Upper lobe of right lung (tissue), 1 donor: Measurements from ENCODE around the gene GLE1. TPM values are rescaled to one million over a fixed set of nuclear protein-coding genes. Genes with fewer than 3 reads are reported as not detected.

ENCODE experiments used
- ATAC-seq: fragments of 200-7000 bp; cut with Tn5 transposase; one replicate; pipeline ENCODE4 v1.9.1; 2020; ENCODE audit warnings: mild to moderate bottlenecking, moderate library complexity
- DNase-seq: peaks from one replicate; pipeline ENCODE4 v3.0.0-alpha.2; 2020
- H3K27ac ChIP-seq: fragments of 200-600 bp; one replicate; pipeline ENCODE4 v1.8.0; 2022
- H3K27me3 ChIP-seq: fragments of 200-600 bp; one replicate; pipeline ENCODE4 v1.8.0; 2022; ENCODE audit warnings: mild to moderate bottlenecking
- H3K36me3 ChIP-seq: fragments of 200-600 bp; one replicate; pipeline ENCODE4 v1.8.0; 2022
- H3K4me1 ChIP-seq: fragments of 200-600 bp; one replicate; pipeline ENCODE4 v1.8.0; 2022
- H3K4me3 ChIP-seq: fragments of 200-600 bp; one replicate; pipeline ENCODE4 v1.8.0; 2022; ENCODE audit warnings: mild to moderate bottlenecking
- H3K9me3 ChIP-seq: fragments of 200-600 bp; one replicate; pipeline ENCODE4 v1.8.0; 2022
- intact Hi-C: fragments of 100-400 bp; cut with DNase I; formaldehyde crosslinking; loops from one replicate; pipeline ENCODE4 v1.11.0; 2022
- total RNA-seq: library from RNA; stranded (reverse); fragmentation: NEBNext Ultra II Directional; extraction: Animal tissue kit (Norgen Biotek cat#: 25700); gene quantifications from one replicate; pipeline ENCODE4 v1.2.1, GENCODE V29; 2021
- TF ChIP-seq, protein P1 (sequence below): fragments of 200-600 bp; IDR thresholded peaks from one replicate; pipeline ENCODE4 v1.8.0; 2022; ENCODE audit warnings: antibody characterized with exemption
- donor health status: DM: no; HTN: yes; CAD: no; lungs with severe emphysema.

Gene GLE1
- total RNA-seq, 1 donor from 2014 or later = 21.8 TPM

DNA sequence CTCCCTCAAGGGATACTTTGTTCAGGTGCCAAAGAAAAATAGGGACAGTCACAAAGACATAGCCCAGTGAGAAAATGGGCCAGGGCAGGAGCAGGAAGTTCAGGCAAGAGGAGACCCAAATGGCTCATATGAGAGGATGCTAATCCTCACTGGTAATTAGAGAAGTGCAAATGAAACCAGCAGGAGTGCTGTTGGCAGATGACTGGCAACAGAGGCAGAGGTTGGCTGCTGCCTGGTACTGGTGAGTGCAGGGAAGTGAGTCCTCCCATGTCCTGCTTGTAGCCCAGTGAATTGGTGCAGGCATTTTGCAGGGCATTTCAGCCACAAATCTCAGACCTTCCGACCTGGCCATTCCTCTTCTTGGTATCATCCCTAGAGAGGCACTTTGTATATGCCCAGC lies 25.3 kb upstream of the GLE1 start:
- H3K4me3 ChIP-seq = no peak overlapping the region
- ATAC-seq = no peak
- no peak for DNase-seq

DNA sequence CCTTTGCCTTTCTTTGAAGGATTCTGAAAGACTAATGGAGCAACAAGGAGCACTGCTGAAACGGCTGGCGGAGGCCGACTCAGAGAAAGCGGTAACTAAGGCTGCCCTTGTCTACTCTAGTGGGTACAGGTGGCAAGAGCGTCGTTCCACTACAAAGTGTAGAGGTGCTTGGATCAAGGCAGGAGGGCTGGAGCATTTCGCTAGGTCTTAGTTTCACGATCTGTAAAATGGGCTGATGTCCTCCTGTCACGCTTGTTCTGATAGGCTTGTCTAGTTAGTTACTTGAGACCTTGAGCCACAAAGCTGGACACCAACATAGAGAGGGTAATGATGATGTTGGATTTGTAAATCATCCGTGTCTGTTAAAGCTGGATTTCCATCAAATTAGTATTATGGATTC lies 23.0 kb upstream of the GLE1 start:
- Histone ChIP-seq H3K9me3 (no peaks in the 10 kb centered on the region), H3K4me3 (no peak overlapping the region), H3K4me1 (no peaks in the 10 kb centered on the region), H3K27ac (no peak overlapping the region), H3K27me3 (no peaks in the 10 kb centered on the region), H3K36me3 (peaks cover 70% of the 10 kb centered on the region)
- TF ChIP-seq, protein P1, sequence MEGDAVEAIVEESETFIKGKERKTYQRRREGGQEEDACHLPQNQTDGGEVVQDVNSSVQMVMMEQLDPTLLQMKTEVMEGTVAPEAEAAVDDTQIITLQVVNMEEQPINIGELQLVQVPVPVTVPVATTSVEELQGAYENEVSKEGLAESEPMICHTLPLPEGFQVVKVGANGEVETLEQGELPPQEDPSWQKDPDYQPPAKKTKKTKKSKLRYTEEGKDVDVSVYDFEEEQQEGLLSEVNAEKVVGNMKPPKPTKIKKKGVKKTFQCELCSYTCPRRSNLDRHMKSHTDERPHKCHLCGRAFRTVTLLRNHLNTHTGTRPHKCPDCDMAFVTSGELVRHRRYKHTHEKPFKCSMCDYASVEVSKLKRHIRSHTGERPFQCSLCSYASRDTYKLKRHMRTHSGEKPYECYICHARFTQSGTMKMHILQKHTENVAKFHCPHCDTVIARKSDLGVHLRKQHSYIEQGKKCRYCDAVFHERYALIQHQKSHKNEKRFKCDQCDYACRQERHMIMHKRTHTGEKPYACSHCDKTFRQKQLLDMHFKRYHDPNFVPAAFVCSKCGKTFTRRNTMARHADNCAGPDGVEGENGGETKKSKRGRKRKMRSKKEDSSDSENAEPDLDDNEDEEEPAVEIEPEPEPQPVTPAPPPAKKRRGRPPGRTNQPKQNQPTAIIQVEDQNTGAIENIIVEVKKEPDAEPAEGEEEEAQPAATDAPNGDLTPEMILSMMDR = no peak
- intact Hi-C loops = no loop called here
- DNase-seq (no peak), ATAC-seq (no peak)

More for the DNA sequence above, 25.3 kb upstream of the GLE1 start:
- intact Hi-C loops = no loop called here
- Histone ChIP-seq H3K4me1 (no peaks in the 10 kb centered on the region), H3K9me3 (no peaks in the 10 kb centered on the region), H3K27me3 (no peaks in the 10 kb centered on the region), H3K36me3 (peaks cover 66% of the 10 kb centered on the region), H3K27ac (no peak overlapping the region)
- TF ChIP-seq, protein P1 = no peak

DNA sequence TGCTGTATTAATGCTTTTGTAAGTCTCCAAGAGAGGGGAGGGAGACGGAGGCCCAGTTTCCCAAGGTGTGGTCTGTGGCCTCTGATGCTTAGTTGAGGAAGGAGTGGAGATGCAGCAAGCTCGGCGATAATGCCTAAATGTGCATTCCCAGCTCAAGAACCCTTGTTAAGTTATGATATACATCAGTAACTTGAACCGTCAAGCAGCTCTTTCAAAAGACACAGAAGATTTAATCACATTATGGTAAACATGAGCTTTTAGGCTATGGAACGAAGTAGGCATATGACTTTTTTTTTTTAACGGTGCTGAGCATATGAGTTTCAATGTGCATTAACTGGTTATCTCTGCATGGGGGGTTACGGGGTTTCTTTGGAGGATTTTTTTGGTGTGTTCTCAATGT lies 22.3 kb upstream of the GLE1 start:
- TF ChIP-seq, protein P1 = no peak
- no peak for DNase-seq
- intact Hi-C loops = no loop called here
- Histone ChIP-seq H3K27ac (no peak overlapping the region), H3K4me3 (no peak overlapping the region), H3K9me3 (no peaks in the 10 kb centered on the region), H3K36me3 (peaks cover 76% of the 10 kb centered on the region), H3K27me3 (no peaks in the 10 kb centered on the region), H3K4me1 (no peaks in the 10 kb centered on the region)
- ATAC-seq = no peak

DNA sequence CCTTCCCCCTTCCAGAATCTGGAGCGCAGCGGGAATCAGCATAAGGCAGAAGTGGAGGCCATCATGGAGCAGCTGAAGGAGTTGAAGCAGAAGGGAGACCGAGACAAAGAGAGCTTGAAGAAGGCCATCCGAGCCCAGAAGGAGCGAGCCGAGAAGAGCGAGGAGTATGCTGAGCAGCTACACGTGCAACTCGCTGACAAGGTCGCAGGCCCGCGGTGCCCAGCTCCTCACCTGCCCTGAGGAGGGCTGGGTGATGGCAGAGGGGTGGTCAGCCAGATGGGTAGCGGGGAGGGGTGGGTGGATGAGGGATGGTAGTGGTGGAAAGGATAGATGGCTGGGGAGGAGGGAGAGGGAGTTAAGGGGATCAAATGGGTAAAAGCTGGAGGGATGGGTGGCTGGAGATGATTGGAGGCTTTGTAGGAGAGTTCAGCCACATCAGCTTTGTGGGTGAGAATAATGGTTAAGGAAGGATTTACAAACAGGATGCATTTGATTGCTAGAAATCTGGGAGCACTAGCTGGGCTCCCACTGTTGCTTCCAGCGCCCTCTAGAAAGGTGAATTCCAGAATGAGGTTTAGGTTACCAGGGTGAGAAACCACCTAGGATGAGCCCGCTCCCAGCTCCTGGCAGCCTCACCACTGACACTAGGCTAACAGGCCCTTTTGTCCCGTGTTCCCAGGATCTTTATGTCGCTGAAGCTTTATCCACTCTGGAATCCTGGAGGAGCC lies 19.7 kb upstream of the GLE1 start:
- DNase-seq (no peak), ATAC-seq (no peak)
- TF ChIP-seq, protein P1 = no peak
- no peaks in the 10 kb centered on the region for H3K4me1 ChIP-seq
- H3K27me3 ChIP-seq = no peaks in the 10 kb centered on the region
- intact Hi-C loops = no loop called here
- H3K27ac ChIP-seq = no peak overlapping the region
- H3K36me3 ChIP-seq = peaks cover 78% of the 10 kb centered on the region
- no peaks in the 10 kb centered on the region for H3K9me3 ChIP-seq
- no peak overlapping the region for H3K4me3 ChIP-seq

DNA sequence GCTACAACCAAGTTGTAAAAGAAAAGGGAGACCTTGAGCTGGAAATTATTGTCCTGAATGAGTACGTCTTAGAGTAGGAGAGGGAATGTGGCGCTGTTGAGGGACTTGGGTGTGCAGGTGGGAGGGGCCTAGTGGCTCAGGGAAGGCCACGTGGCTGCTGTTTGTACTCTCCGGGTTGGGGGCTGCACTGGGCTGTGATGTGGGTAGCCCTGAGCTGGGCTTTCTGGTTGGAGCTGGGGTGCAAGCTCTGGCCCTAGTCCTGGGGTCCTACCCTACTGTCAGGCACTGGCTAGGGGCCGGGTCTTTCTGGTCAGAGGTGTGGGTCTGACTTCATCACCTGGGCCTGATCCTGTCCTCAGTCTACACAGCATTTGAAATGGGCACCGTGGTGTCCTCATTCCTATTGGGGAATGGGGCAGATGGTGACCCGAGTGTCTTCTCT lies 19.1 kb upstream of the GLE1 start:
- H3K4me3 ChIP-seq = no peak overlapping the region
- H3K4me1 ChIP-seq = no peaks in the 10 kb centered on the region
- intact Hi-C loops = no loop called here
- TF ChIP-seq, protein P1 = no peak
- H3K36me3 ChIP-seq = peaks cover 84% of the 10 kb centered on the region
- no peaks in the 10 kb centered on the region for H3K9me3 ChIP-seq
- H3K27ac ChIP-seq = no peak overlapping the region
- no peaks in the 10 kb centered on the region for H3K27me3 ChIP-seq
- DNase-seq (no peak), ATAC-seq (no peak)
